NCI-H226 (cell line): ENCODE data around the gene BCL10.

Source experiments
- DNase-seq: peaks from one replicate; pipeline ENCODE4 v3.0.0-alpha.2; 2015

Gene BCL10

DNA sequence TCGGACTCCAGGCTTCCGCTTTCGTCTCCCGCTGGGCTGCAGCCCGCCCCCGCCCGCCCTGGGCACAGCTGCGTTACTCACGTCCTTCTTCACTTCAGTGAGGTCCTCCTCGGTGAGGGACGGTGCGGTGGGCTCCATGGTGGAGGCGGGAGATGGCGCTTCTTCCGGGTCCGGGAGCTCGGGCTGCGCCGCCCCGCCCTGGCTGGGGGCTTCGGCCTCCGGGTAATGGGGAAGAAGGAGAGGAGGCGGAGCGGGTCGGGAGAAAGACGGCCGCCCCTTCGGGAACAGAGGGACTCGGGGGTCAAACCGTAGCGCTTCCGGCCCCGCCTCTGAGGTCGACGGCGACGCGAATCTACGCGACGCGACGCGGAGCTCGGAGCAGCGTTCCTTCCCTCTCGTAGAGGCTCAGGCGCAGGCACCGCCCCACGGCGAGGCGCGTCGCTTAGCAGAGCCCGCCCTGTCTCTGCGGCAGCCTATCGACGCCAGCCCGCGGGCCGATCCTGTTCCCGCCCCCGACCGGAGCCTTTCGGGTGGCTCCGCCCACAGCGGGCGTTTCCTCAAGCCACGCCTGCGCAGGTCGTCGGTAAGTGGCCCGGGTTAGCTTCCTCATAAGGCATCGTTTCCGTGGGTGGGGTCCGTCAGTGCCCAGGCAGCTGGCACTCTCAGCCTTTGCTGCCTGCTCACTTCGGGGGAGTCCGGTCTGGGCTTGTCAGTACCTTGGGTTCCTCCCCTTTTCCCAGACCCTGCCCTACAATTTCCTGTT, at the start of gene BCL10:
Gene BCL10, minus strand, starts transcription at position 418 of the 763 bp plus-strand sequence. Its CDS starts 280 bp downstream, at position 138.
- peak; percentile 97 for DNase-seq

DNA sequence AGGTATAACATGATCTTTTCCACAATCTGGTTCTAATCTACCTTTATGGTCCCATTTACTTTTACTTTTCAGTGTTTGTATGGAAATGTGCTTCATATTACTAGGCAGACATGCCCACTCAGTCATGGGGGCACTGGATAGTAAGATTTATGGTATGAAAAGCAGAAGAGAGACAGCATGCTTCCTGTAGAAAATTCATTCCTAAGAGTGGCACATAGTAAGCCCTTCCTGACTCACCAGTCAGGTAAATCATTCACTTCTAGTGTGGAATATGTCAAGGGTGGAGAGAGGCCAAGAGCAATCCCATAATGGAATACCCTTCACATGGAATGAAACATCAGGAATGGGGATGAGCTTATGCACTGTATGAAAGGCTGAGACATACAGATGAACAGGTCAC, 49.5 kb upstream of the BCL10 start:
- peak; percentile 92 for DNase-seq

DNA sequence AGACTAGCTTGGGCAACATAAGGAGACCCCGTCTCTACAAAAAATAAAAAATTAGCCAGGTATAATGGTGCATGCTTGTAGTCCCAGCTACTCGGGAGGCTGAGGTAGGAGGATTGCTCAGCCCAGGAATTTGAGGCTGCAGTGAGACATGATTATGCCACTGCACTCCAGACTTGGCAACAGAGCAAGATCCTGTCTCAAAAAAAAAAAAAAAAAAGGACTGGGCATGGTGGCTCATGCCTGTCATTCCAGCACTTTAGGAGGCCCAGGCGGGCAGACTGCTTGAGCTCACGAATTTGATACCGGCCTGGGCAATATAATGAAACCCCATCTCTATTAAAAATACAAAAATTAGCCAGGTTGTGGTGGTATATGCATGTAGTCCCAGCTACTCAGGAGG, 47.3 kb upstream of the BCL10 start:
- no peak for DNase-seq

DNA sequence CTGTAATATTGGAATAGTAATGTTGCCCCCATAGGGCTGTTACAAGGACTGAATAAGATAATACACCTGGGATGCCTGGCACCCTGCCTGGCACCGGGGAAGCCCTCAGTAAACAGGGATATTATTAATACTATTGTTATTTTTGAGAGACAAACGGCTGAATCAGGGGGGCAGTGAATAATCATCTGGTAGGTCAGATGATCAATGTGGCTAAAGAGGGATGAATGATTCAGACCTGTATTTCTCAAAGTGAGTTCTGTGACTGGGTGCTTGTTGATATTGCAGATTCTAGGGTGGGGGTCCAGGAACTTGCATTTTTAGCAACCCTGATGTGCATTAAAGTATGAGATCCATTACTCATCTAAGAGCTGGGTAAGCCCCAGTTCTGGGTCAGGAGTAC, 46.2 kb upstream of the BCL10 start:
- DNase-seq, result peak; percentile 37

DNA sequence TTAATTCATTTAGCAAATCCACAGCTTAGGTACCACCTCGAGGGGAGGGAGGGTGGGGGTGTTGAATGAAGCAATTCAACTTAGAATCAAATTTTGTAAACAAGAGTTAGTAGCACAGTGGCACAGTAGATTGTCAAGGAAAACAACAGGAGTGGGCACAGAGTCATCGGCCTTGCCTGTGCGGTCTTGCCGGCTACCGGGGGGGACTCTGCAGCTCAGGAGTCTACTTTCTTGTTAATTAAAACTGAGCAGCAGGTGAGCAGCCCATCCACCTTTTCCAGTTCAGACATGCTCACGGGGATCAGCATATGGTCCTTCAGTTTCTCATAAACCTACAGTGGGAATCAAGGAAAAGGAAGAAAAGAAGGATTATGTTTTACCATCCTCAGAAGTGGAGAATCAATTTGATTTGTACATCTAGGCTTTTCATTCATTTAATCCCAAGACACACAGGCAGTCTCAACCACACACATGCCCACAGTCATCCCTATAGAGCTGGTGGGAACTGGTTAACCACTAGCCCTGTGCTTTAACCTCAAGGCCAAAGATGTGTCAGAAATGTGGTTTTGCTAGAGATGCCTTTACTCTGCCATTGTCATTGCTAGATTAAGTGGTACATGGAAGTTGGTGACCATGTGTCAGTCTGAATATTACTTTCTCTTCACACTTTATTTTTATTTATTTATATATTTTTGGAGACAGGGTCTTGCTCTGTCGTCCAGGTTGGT, 45.0 kb upstream of the BCL10 start:
- DNase-seq, result peak; percentile 45

DNA sequence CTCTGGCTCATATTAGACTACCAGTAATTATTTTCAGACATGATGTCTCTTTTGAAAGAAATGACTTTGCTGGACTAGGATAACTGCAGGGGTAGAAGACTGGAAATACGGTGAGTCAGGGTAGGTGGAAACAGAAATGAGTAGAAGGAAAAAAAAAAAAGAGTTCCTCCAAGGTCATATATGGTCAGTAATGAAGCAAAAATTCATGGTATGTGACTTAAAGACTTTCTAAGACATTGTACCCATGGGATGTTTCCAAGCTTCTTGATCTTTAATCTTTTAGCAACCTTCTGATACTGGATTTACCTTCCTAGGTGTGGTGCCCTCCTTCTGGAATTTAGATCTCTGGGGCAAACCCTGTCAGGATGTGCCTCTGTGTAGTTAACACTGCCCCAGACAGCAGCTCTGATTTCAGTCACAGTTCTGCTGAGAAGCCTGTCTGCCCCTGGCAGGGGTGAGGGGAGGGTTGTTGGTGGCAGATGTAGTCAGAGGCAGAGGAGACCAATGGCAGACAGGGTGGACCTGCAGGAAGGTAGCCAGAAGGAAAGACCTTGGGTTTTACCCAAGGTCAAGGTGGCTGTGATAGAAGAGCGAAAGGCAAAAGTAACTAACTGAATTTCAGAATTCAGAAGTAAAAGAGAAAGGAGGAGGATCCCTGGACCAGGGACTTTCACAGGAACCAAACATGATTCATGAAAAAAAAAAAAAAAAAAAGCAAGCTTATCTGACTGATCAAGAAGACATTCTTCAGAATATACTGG, 44.1 kb upstream of the BCL10 start:
- DNase-seq, result peak; percentile 74

DNA sequence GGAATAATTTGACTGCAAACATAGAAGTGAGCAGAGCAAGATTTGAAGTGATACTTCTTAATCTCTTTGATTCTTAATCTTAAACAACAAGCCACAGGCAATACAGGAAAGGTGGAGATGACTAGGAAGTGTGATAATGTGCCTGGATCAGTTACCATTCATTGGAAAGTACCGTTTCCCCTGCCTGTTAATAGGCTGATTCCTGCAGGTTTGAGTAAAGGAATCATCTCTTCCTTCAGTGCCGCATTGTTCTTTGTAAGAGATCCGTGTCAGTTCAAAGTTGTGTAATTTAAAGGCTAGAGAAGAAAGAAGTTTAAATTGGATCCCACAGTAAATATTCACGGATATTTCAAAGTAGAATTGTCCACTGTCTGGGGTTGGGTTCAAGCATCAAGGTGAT, 43.5 kb upstream of the BCL10 start:
- peak; percentile 50 for DNase-seq

DNA sequence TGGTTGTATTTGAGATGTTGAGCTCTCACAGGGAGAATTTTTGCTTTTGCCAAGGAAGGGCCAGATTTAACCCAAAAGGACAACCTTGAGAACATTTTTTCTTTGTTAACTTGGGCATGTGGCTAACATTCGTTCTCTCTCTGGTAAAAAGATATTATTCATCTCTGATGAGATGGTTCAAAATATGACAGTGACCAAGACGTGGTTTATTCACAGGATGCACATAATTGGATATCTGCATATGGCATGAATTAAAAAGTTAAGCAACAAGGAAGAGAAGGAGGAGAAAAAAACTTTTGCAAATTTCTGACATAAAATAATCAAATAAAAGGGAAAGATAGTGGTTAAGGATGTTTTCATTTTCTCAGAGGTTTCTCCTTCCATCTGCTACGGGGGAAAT, 43.1 kb upstream of the BCL10 start:
- no peak for DNase-seq

DNA sequence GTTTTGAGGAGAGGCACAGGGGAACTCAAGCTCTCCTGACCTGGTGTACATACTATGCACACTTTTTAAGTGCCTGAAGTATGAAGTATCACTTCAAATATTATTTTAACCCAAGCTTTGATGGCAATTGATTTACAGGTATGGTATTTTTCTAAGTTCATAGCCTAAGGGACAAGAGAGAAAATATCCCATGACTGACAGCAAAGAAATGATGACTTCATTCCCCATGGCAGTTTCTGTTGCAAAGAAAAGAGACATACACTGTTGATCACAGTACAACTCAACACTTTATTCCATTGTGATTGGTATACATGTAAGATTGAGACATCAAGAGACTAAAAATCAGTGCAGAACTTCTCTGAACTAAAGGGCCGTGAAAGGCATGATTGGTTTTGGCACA, 41.8 kb upstream of the BCL10 start:
- DNase-seq, result no peak

DNA sequence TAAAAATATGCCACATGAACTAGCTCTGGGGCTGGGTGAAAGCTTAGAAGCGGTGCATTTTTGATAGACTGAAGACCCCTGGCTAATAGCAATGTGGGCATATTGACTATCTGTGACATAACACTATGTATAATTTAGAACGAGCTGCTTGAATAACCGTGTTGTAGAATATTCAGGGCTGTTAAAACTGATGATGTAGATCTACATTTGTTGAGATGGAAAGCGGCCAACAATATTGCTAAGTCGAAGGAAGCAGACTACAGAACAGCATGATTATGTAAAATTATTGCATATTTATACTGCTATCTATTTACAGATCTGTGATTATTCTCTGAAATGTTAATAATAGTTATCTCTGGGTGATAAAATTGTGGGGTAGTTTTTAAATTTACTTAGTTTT, 41.1 kb upstream of the BCL10 start:
- no peak for DNase-seq

DNA sequence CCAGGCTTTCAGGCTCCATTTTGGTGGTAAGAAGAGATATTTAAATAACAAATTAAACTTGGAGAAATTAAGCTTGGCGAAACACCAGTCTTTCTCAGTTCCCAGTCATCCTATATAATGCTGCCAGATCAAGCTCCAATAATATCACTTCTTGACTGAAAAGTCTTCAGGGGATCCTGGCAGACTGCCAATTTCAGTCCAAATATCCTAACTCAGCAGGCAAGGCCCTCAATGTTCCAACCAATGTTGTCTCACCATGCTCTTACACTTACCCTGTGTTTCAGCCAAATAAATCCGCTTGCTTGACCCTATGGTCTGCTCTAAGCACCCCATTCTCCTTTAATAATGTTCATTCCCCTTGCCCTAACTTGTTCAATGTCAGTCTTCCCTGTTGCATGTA, 39.9 kb upstream of the BCL10 start:
- no peak for DNase-seq

DNA sequence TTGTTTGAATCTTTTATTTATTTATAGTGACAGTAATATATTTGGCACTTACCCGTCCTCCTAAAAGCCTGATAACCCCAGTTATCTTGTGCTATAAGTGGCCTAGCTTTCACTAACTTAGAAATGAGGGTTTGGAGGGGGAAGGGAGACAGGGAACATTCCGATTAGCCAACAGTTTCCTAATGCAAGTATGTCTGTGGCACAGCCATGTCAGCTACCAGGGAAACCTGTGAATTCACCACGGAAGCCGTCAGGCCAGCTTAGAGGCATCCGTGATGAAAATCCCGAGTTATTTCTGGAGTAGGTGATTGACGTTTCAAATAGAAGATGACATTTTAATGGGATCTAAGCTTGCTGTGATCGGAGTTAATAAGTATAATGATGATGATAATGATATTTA, 39.4 kb upstream of the BCL10 start:
- no peak for DNase-seq

DNA sequence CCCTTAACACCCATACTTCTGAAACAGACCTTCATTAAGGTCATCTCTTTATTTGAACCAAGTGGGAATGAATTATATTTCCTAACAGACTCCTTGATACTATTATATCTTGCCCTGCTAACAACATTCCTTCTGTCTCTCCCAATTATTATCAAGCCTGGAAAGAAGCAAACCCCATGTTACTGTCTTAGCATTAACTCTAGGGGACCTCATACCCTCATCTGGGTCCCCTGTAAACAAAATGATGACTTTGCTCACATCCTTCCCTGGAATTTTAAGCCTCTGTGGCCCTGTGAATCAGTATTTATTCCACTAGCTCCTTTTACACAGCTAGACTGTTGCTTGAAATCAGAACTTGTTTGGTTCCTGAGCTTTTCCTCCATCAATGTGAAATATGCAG, 38.3 kb upstream of the BCL10 start:
- DNase-seq, result no peak

DNA sequence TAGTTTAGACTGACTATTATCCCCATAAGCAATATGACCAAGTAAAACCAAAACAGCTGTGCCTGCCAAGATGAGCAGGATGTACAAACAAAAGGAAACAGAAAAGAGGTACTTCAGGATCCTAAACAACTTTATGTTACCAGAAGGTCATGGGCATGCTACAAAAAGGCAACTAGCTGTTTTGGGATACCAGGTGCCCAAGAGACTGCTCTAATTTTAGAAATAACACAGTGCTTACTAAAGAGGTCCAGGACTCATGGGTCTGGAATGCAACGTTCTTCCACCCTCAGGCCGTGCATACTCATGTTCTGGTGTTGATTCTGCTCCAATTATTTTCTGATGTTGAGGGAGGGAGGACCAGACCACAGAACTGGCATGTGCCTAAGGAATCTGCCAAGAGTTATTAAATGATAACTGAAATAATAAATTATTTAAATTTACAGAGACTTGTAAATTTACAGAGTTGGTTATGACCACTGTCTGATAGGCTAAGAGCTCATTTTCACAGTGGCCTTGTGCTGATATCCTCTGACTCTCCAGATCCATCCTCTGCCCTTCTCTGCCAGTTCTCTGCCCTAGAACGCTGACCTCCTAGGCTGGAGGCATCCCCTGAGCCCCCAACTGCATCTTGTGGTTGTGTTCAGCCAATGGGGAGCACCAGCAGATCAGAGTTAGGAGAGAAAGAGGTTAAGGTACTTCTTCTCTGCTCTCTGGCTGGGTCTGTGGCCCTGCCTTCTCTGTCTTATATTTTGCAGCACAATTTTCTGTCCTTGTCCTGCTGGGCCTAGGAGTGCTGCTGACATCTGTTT, 37.7 kb upstream of the BCL10 start:
- peak; percentile 97 for DNase-seq

DNA sequence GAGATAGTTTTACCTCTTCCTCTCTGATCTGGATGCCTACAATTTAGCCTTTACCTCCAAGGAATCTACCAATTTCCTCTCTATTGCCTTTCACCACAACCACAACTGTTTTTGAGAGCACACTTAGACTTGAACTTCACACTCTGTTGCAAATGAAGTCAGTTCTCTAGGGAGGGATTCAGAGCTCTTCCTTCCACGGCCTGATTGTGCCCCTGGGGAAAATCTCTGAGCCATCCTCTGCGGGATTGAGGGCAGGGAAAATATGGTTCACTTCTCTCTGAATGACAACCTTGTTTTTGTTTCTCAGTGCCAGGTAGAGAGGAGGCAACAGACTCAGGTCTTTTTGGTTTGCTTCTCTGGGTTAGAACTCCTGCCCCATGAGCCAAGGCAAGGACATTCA, 35.4 kb upstream of the BCL10 start:
- DNase-seq, result no peak

DNA sequence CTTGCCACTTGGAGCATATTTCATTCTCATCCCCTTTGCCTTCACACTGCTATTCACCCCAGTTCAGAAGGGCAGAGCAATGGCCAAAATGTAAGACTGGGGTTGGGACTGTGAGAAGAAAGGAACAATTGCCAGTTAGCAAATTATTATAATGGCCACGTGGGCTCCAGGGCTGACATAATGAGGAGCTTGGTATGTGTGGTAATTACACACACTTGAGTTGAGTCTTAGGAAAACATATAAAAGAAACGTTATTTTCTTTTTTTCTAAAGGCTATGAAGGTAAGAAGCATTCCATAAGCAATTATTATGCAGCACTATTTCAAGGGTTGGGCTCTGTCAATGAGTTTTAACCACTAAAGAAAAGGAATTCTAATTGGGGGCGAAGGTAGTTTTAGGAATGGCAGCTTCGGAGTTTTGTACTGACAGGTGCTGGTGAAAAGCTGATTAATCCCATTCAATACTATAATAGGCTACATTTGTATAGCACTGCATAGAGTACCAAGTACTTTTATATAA, 32.5 kb upstream of the BCL10 start:
- DNase-seq, result no peak

DNA sequence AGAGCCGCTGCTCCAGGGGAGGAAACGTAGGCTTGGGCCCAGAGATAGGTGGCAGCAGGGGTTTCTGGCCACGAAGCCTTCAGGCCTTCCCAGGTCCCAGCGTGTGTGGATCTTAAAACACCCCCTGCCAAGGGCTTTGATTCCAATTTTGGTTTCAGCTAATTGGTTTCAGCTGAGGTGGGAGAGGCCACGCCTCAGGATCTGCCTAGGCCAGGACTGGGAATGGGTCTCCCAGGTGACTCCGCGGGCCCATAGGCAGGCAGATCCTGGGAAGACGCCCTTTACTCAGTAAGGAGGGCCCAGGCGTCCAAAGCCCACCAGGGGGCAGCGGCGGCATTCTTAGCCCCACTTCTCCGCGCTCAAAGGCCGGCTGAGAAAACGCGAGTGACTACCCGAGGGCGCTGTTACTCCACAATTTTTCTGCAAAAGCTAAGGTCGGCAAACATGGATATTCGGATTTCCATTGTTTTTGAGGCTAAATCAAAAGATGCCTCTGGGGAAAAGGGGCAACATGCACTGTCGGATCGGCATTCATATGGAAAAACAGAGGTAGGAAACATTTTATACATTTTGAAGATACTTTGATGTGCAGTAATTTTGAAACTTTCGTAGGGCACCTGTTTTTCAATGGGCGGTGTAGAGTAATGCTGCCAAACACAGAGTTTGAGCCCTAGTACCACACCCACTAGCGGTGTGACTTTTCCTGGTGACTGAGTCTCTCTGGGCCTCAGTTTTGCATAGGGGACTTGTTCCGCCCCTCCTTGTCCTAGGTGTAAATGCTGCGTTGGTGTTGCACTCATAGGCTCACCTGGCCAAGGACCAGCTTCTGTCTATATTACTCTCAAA, 31.8 kb upstream of the BCL10 start:
- DNase-seq, result peak; percentile 71

DNA sequence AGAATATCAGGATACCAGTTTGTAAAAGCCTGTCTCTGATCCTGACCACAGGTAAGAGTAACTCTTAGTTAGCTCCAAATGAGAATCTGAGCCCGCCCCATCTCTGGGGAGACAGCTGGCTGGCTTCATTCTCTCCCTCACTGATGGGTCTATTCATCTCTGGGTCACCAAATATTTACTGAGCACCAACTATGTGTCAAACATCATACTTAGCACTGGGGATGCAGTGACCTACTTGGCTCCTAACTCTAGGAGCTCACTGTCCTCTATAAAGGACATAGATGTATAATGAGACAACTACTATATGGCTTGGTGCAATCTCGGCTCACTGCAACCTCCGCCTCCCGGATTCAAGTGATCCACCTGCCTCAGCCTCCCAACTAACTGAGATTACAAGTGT, 29.8 kb upstream of the BCL10 start:
- DNase-seq, result no peak

DNA sequence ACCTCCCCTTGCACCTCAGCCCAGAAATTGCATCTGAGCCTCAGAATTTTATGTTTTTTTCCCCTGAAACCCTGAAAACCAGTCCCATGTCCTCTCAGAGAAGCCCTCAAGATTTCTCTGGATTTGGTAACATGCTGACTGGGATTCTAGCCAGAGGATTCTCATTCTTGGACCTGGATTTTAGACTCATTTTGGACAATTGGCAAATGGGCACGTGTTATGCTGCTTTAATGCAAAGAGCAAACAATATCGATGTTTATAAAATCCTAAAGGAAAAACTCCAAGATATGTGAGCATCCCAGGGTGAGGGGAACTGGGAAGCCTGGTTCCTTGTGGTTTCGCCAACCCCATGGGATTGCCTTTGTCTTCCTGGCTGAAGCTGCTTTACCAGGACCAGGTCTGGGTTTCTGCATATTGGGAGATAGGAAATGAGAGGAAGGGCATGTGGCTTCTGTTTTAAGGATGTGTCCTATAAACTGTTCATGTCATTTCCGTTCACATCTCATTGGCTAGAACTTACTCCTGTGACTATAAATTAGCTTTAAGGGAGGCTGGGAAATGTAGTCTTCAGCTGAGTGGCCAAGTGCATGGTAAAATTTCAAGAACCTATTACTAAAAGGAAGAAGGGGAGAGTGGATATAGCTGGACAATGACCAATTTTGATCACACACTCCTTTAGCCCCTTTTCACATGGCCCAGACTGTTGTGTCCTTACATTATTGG, 27.2 kb upstream of the BCL10 start:
- DNase-seq, result no peak

DNA sequence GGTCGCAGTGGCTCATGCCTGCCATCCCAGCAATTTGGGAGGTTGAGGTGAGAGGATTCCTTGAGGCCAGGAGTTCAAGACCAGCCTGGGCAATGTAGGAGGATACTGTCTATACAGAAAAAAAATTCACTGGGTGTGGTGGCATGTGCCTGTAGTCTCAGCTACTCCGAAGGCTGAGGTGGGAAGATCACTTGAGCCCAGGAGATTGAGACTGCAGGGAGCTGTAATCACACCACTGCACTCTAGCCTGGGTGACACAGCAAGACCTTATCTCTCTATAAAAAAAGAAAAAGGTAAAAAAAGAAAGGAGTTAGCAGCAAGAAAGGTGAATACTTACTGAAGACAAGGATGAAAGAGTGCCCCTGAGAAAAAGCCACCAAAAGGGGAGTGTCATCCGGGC, 23.7 kb upstream of the BCL10 start:
- no peak for DNase-seq
